Choroid plexus epithelial cell (primary cell): ENCODE results near the gene KRTAP10-1.
"Not testable (repeated sequence)": the region's sequence is repeated elsewhere in the genome, so short reads cannot be mapped to it uniquely, and the experiment has no call there.

ENCODE experiments used
- DNase-seq: peaks from one replicate; pipeline ENCODE4 v3.0.0-alpha.2; 2010; ENCODE audit warnings: low read depth
- H3K4me3 ChIP-seq: 2 replicates; pipeline ENCODE4 v1.5.1; 2011; ENCODE audit warnings: low read depth, mild to moderate bottlenecking, control low read depth, low read length, moderate library complexity
- CTCF ChIP-seq: conservative IDR thresholded peaks from 2 replicates; pipeline ENCODE4 v1.5.1; 2011; ENCODE audit warnings: low read depth, mild to moderate bottlenecking, control low read depth, inconsistent platforms, low read length, moderate library complexity

The KRTAP10-1 gene

GRCh38 chr21:44556879-44557278 lies 16.9 kb upstream of the KRTAP10-1 start:
- TF ChIP-seq CTCF = no peak
- no peak overlapping the region for H3K4me3 ChIP-seq
- DNase-seq = no peak

GRCh38 chr21:44555200-44555875 lies 15.3 kb upstream of the KRTAP10-1 start:
- DNase-seq = no peak
- no peak for TF ChIP-seq CTCF
- H3K4me3 ChIP-seq = no peak overlapping the region

- no peak for DNase-seq
- no peak for TF ChIP-seq CTCF
Observed at GRCh38 chr21:44552681-44553080, 12.7 kb upstream of the KRTAP10-1 start.

GRCh38 chr21:44552136-44552535 lies 12.1 kb upstream of the KRTAP10-1 start:
- TF ChIP-seq CTCF = no peak
- no peak for DNase-seq
- no peak overlapping the region for H3K4me3 ChIP-seq

More at GRCh38 chr21:44552681-44553080, 12.7 kb upstream of the KRTAP10-1 start:
- no peak overlapping the region for H3K4me3 ChIP-seq

- no peak for TF ChIP-seq CTCF
- H3K4me3 ChIP-seq = no peak within 1 kb of the TSS
- DNase-seq = no peak
Observed at GRCh38 chr21:44551340-44551961, 11.5 kb upstream of the KRTAP10-1 start, which contains the start of gene KRTAP10-2. KRTAP10-2 (minus strand) TSS chr21:44551505; CDS start chr21:44551458, 47 bp downstream.

- H3K4me3 ChIP-seq = no peak overlapping the region
- DNase-seq = no peak
- TF ChIP-seq CTCF = no peak
Observed at GRCh38 chr21:44550807-44551206, 10.8 kb upstream of the KRTAP10-1 start.

- not testable (repeated sequence) for H3K4me3 ChIP-seq, DNase-seq
Observed at GRCh38 chr21:44550285-44550684, 10.3 kb upstream of the KRTAP10-1 start.
